ENCODE data around the gene ENGASE.
A peak's percentile ranks its signal among the peaks of the same experiment; 100 is the strongest.

The ENGASE gene

DNA sequence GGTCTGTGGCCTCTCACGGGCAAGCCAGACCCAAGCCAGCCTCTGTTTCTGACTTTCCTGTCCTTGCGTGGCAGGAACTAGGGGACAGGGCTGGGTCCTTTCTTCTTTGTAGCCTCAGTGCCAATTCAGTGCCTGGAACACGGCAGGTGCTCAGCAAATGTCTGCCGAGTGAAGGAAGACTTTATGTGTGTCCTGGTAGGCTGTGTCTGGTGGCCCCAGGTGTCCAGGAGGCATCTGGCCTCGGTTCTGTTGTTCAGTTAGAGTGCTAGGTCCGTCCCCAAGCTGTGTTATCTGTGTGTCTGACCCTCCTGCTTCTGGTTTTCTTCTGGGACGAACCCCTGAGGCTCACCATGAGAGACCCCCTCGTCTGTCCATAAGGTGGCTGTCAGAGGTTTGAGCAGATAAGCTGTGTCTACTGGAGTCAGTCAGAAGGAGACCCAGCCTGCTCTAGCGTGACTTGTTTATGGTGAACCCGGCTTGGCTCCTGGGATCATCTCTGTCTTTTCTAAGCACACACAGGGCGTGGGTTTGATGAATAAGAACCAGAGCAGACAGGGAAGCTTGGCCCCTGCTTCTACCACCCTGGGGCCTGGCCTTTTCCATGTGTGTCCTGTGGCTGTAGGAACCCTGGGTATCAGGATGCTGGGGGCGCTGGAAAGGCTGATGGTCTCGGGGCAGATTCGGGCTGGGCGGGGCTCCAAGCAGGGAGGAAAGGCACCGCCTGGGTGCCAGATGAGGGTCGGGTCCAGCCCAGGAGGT lies 39.3 kb downstream of the ENGASE start:
- no peaks in the 10 kb centered on the region for H3K36me3 Mint-ChIP-seq (ENCODE audit: low read depth)
- TF ChIP-seq, protein P1, sequence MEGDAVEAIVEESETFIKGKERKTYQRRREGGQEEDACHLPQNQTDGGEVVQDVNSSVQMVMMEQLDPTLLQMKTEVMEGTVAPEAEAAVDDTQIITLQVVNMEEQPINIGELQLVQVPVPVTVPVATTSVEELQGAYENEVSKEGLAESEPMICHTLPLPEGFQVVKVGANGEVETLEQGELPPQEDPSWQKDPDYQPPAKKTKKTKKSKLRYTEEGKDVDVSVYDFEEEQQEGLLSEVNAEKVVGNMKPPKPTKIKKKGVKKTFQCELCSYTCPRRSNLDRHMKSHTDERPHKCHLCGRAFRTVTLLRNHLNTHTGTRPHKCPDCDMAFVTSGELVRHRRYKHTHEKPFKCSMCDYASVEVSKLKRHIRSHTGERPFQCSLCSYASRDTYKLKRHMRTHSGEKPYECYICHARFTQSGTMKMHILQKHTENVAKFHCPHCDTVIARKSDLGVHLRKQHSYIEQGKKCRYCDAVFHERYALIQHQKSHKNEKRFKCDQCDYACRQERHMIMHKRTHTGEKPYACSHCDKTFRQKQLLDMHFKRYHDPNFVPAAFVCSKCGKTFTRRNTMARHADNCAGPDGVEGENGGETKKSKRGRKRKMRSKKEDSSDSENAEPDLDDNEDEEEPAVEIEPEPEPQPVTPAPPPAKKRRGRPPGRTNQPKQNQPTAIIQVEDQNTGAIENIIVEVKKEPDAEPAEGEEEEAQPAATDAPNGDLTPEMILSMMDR (IDR thresholded peaks at IDR 0.05), result no peak

DNA sequence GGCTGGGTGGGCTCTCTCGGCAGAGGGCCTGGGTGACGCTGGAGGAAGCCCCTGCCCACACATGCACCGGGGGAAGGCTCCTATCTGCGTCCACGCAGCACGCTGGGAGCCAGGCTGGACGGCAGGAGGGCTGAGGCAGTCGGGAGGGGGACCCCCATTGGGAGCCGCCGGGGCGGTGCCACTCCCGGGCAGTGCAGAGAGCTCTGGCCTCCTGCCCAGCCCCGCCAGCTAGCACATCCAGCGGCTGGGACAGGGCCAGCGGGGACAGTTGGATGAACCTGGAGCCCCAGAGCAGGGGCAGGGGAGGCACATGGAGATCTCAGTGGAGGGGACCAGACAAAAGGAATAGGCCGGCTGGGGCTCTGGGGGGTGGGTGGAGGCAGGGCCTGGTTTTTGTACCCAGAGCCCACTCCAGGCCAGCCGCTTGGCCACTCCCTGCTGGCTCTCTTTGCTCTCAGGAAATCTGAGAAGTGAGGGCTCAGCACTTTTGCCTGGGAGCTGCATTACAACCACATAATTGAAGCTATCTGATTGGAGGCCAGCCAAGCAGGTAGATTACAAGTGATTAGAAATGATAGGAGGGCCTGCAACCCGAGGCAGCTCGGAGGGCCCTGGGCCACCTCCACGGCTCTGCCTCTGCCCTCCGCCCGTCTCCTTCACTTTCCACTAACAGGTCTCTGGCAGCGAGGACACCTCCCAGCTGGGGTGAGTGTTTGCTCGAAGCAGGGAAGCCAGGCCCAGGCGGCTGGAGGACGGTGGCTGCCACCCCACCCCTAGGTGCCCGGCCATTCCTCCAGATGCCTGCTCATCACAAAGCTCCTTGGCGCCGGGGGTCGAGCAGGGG lies 40.1 kb downstream of the ENGASE start:
- Mint-ChIP-seq H3K27ac (no peak overlapping the region), H3K27me3 (ENCODE audit: low read depth, poor library complexity) (peaks cover 3% of the 10 kb centered on the region), H3K36me3 (ENCODE audit: low read depth) (no peaks in the 10 kb centered on the region), H3K4me1 (peaks cover 44% of the 10 kb centered on the region), H3K9me3 (no peaks in the 10 kb centered on the region), H3K4me3 (no peak overlapping the region)
- no peak for DNase-seq
- TF ChIP-seq, protein P1 (IDR thresholded peaks at IDR 0.05), result no peak

More for the DNA sequence above, 39.3 kb downstream of the ENGASE start:
- no peak for DNase-seq
- peaks cover 47% of the 10 kb centered on the region for H3K4me1 Mint-ChIP-seq
- H3K27ac Mint-ChIP-seq, result peak overlapping the region; percentile 27
- H3K9me3 Mint-ChIP-seq, result no peaks in the 10 kb centered on the region
- H3K4me3 Mint-ChIP-seq, result no peak overlapping the region
- H3K27me3 Mint-ChIP-seq (ENCODE audit: low read depth, poor library complexity), result no peaks in the 10 kb centered on the region

DNA sequence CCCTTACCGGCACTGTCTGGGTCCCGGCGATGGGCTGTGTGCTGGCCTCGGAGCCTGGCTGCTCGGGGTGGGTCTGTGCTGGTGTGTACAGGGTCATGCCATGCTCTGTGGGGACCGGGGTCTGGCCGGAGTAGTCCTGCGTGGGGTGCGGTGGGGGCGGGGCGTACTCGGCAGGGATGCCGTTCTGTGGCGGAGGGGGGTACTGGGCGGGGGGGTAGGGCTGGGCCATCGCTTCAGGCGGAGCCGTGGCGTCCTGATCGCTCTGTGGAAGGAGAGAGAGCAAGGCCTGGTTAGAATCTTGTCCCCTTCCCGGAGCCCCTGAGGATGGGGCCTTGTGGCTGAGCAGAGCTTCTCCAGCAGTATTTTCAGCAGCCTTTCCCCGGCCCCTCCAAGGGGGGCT lies 40.9 kb downstream of the ENGASE start:
- Mint-ChIP-seq H3K9me3 (no peaks in the 10 kb centered on the region), H3K27me3 (ENCODE audit: low read depth, poor library complexity) (peaks cover 3% of the 10 kb centered on the region), H3K36me3 (ENCODE audit: low read depth) (no peaks in the 10 kb centered on the region), H3K27ac (no peak overlapping the region), H3K4me1 (peaks cover 36% of the 10 kb centered on the region), H3K4me3 (no peak overlapping the region)
- TF ChIP-seq, protein P1 (IDR thresholded peaks at IDR 0.05), result no peak
- DNase-seq, result no peak

DNA sequence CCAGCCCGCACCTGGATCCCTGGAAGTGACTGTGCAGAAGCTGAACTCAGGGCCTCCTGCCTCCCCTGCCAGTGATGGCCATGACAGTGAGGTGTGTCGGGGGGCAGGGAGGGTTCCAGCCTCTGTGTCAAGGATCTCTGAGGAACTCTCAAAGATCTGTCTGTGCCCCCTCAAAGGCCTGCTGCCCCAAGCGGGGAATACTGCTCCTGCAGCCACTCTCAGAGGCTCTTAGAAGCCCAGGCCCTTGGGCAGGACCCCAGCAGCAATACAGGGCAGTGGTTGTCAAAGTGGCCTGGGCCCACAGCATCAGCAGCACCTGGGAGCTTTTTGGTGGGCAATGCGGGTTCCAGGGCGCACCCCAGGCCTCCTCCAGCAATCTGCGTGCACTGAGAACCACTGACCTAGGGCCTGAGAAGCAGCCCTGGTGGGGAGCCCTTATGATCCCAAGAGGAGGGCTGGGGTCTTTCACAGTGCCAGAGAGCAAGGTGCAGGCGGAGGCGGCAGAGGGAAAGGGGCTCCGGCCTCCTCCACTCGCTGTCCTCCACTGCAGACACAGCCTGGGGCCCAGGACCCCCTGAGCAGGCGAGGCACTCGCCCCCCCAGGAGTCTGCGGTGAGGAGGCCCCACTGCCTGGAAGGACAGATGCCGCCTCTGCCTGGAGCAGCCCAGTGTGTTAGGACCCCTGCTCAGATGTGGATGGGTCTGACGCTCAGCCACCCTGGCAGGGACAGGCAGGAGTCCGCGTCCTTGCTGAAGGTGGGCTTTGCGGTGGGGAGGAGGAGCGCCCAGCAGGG lies 42.1 kb downstream of the ENGASE start:
- Mint-ChIP-seq H3K9me3 (no peaks in the 10 kb centered on the region), H3K27ac (no peak overlapping the region), H3K4me1 (peaks cover 26% of the 10 kb centered on the region), H3K4me3 (no peak overlapping the region), H3K36me3 (ENCODE audit: low read depth) (no peaks in the 10 kb centered on the region), H3K27me3 (ENCODE audit: low read depth, poor library complexity) (peaks cover 3% of the 10 kb centered on the region)
- DNase-seq, result no peak
- TF ChIP-seq, protein P1 (IDR thresholded peaks at IDR 0.05), result no peak

DNA sequence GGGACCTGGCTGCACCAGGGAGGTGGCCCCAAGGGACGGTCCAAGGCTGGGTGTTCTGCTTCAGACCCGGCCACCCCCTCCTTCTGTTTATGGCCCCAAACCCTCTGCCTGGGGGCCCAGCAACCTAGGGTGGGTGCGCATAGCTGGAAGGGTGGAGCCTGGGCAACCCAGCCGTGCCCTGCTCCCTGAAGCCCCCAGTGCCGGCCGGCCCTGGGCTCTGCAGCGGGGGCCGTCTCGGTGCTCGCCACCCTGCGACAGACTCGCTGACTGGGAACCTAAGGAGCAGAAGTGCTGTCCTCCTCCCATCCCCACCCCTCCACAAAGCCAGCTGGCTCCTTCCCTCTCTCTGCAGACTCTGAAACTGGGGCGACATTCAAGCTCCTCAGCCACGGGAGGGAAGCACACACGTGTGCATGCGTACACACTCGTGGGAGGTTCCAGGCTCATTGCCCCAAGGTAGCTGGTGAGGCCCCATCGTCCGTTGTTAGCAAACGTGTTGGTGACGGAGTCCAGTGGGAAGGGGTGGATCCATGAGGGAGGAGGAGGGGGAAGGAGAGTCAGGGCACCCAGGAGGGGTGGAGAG lies 43.4 kb downstream of the ENGASE start:
- peaks cover 26% of the 10 kb centered on the region for H3K4me1 Mint-ChIP-seq
- H3K36me3 Mint-ChIP-seq (ENCODE audit: low read depth), result no peaks in the 10 kb centered on the region

More for the DNA sequence above, 43.4 kb downstream of the ENGASE start:
- Mint-ChIP-seq H3K27me3 (ENCODE audit: low read depth, poor library complexity) (peaks cover 3% of the 10 kb centered on the region), H3K4me3 (no peak overlapping the region), H3K9me3 (no peaks in the 10 kb centered on the region), H3K27ac (no peak overlapping the region)
- no peak for DNase-seq
- TF ChIP-seq, protein P1 (IDR thresholded peaks at IDR 0.05), result no peak
